ENCODE results near the gene SLC16A2. TPM values are rescaled to one million over a fixed set of nuclear protein-coding genes. Genes with fewer than 3 reads are reported as not detected.

The SLC16A2 gene
- total RNA-seq, 1 experiment from 2014 or later = 0.32 TPM

DNA sequence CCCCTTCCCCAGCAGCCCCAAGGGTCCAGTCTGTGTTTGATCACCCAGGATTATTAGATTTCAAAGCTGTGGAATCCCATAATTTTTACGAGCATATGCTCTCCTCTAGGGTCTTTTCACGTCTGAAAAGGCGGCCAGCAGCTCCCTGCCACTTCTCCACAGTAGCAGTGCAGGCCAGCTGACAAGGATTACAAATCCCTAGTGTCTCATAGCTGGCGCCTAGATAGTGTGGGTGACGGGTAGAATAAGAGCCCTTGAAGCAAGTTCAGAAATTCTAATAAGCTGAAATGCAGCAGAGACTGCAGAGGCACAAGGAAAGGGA is 113.8 kb downstream of the SLC16A2 start:
- Histone ChIP-seq H4K20me1 (ENCODE audit: insufficient read depth) (no peaks in the 10 kb centered on the region), H3K9me3 (ENCODE audit: control insufficient read depth in 1 of 2, insufficient read depth in 1 of 2, low read depth in 1 of 2, low read length in 2 of 2) (no peaks in the 10 kb centered on the region), H3K27ac (ENCODE audit: low read depth, low read length) (no peak overlapping the region), H3K36me3 (ENCODE audit: control insufficient read depth in 1 of 2, insufficient read depth in 2 of 2, low read length in 2 of 2) (no peaks in the 10 kb centered on the region), H3K79me2 (ENCODE audit: insufficient read depth, low read length) (no peaks in the 10 kb centered on the region), H3K9ac (ENCODE audit: low read length) (no peak overlapping the region), H3K27me3 (ENCODE audit: insufficient read depth, low read length) (no peaks in the 10 kb centered on the region), H2AFZ (ENCODE audit: low read depth, low read length, poor library complexity, severe bottlenecking) (no peak overlapping the region), H3K4me2 (ENCODE audit: low read length) (peak overlapping the region; percentile 72), H3K9me2 (ENCODE audit: insufficient read depth) (no peaks in the 10 kb centered on the region), H3K4me3 (replicated peaks in 1 of 2; ENCODE audit: low read depth in 1 of 2, low read length in 2 of 2) (peak overlapping the region in 1 of 2 experiments; percentile 51; a peak in 1 of 4 replicates), H3K4me1 (ENCODE audit: control insufficient read depth in 1 of 2, insufficient read depth in 2 of 2, low read length in 2 of 2) (peaks cover 0 to 6% of the 10 kb centered on the region in 2 experiments; a peak in 1 of 4 replicates)
- intact Hi-C loops (cut with micrococcal nuclease) = no loop called here
- ATAC-seq (no peak; the same call in 1 of the 2 replicates), DNase-seq (ENCODE audit: low read depth, low spot score) (no peak)
- RAD21 ChIA-PET (ENCODE audit: low non-redundant PET in 1 of 2, low total read pairs in 2 of 2, uncharacterized antibody in 2 of 2, unreplicated experiment in 2 of 2) = interaction anchor here in 1 of 2 experiments (0.8 kb wide), 1 partner anchor 42 kb away, joined by 3 read pairs; no protein-coding TSS in a partner anchor
- CTCF ChIA-PET = no interaction called here
- POLR2A ChIA-PET = no interaction called here
- TF ChIP-seq ELF1 (IDR thresholded peaks at IDR 0.05; ENCODE audit: borderline replicate concordance, low read depth) (no peak), SIN3A (IDR thresholded peaks at IDR 0.05; ENCODE audit: low read depth) (no peak)
- no TSS peak for BruUV-seq (replicated peaks)

DNA sequence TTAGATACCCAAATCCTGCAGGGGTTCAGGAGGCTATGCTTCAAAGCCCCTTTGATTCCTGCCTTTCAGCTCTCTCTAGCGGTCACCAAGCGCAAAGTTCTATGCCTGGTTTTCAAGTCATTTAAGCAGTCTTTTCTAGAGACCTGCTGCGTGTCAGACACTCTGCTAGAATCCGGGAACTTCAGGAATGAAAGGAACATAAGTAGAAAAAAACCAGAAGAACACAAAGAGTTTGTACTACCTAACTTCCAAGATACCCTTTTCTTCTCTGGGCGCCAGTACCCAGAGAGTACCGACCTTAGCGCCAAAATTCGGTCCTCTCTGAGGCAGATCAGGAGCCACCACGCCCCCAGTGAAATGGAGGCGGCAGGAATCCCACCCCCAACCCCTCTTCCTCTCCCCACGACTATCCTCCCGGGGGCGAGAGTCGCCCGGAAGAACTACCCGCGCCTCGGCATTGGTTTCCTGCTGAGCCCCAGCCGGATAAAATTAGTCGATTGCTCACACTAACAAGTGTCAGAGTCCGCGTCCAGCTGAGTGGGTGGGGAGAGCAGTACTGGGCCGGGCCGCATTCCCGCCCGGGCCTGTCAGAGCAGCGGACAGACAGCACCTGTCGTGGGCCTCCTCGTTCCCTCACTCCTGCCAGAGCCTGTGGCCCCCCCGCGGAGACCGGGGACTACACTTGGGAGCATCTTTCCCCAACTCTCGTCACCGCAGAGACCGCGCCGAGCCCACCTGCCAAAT is 114.3 kb downstream of the SLC16A2 start:
- CTCF ChIA-PET = no interaction called here
- H3K27ac ChIP-seq (ENCODE audit: low read depth, low read length) = no peak overlapping the region
- BruUV-seq (replicated peaks) = no TSS peak

More for the DNA sequence above, 114.3 kb downstream of the SLC16A2 start:
- DNase-seq (ENCODE audit: low read depth, low spot score) = peak; percentile 21
- Histone ChIP-seq H4K20me1 (ENCODE audit: insufficient read depth) (no peaks in the 10 kb centered on the region), H3K9me3 (ENCODE audit: control insufficient read depth in 1 of 2, insufficient read depth in 1 of 2, low read depth in 1 of 2, low read length in 2 of 2) (no peaks in the 10 kb centered on the region), H3K4me3 (replicated peaks in 1 of 2; ENCODE audit: low read depth in 1 of 2, low read length in 2 of 2) (peak overlapping the region; percentile 32 to 51), H3K9ac (ENCODE audit: low read length) (no peak overlapping the region), H3K79me2 (ENCODE audit: insufficient read depth, low read length) (no peaks in the 10 kb centered on the region), H3K36me3 (ENCODE audit: control insufficient read depth in 1 of 2, insufficient read depth in 2 of 2, low read length in 2 of 2) (no peaks in the 10 kb centered on the region), H3K4me1 (ENCODE audit: control insufficient read depth in 1 of 2, insufficient read depth in 2 of 2, low read length in 2 of 2) (peaks cover 0 to 6% of the 10 kb centered on the region in 2 experiments; a peak in 1 of 4 replicates), H3K27me3 (ENCODE audit: insufficient read depth, low read length) (no peaks in the 10 kb centered on the region), H2AFZ (ENCODE audit: low read depth, low read length, poor library complexity, severe bottlenecking) (peak overlapping the region; percentile 26), H3K9me2 (ENCODE audit: insufficient read depth) (no peaks in the 10 kb centered on the region), H3K4me2 (ENCODE audit: low read length) (peak overlapping the region; percentile 72)
- peak; percentile 89 for ATAC-seq
- intact Hi-C loops (cut with micrococcal nuclease) = no loop called here
- TF ChIP-seq SIN3A (IDR thresholded peaks at IDR 0.05; ENCODE audit: low read depth) = no peak
- TF ChIP-seq SRF (IDR thresholded peaks at IDR 0.05; ENCODE audit: low read depth) = no peak
- TF ChIP-seq, protein P1, sequence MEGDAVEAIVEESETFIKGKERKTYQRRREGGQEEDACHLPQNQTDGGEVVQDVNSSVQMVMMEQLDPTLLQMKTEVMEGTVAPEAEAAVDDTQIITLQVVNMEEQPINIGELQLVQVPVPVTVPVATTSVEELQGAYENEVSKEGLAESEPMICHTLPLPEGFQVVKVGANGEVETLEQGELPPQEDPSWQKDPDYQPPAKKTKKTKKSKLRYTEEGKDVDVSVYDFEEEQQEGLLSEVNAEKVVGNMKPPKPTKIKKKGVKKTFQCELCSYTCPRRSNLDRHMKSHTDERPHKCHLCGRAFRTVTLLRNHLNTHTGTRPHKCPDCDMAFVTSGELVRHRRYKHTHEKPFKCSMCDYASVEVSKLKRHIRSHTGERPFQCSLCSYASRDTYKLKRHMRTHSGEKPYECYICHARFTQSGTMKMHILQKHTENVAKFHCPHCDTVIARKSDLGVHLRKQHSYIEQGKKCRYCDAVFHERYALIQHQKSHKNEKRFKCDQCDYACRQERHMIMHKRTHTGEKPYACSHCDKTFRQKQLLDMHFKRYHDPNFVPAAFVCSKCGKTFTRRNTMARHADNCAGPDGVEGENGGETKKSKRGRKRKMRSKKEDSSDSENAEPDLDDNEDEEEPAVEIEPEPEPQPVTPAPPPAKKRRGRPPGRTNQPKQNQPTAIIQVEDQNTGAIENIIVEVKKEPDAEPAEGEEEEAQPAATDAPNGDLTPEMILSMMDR (IDR thresholded peaks at IDR 0.05 in 2 of 3, conservative IDR thresholded peaks at IDR 0.05 in 1 of 3; ENCODE audit: borderline replicate concordance in 1 of 3, insufficient read depth in 1 of 3, low read depth in 2 of 3, low read length in 2 of 3) = peak; percentile 18 to 34 (median 19); a peak in 4 of 6 replicates
- TF ChIP-seq RAD21 (IDR thresholded peaks at IDR 0.05; ENCODE audit: low read depth) = peak; percentile 58
- POLR2A ChIA-PET = no interaction called here
- RAD21 ChIA-PET (ENCODE audit: low non-redundant PET in 1 of 2, low total read pairs in 2 of 2, uncharacterized antibody in 2 of 2, unreplicated experiment in 2 of 2) = interaction anchor here in 1 of 2 experiments (0.8 kb wide), 1 partner anchor 42 kb away, joined by 3 read pairs; no protein-coding TSS in a partner anchor

Data from HCT116 (cell line).